Endothelial cell of umbilical vein (primary cell): ENCODE data around the gene EDA. TPM values are rescaled to one million over a fixed set of nuclear protein-coding genes. Genes with fewer than 3 reads are reported as not detected.

Experiments used
- BruUV-seq: library from RNA; stranded (reverse); fragments of 400-500 nt; replicated peaks from 2 replicates; lab custom pipeline; 2021; lab: Mats Ljungman, UMichigan
- CTCF ChIA-PET: fragments of 300-600, 350-600 bp; sonication (Branson Sonifier 250); formaldehyde crosslinking; loops from one replicate; lab custom pipeline; 2021; ENCODE audit warnings: antibody characterized with exemption, inconsistent platforms; lab: Charles Lee
- POLR2A ChIA-PET: fragments of 300-600, 350-600 bp; sonication (Branson Sonifier 250); formaldehyde crosslinking; loops from one replicate; lab custom pipeline; 2021; ENCODE audit warnings: antibody characterized with exemption, inconsistent platforms; lab: Charles Lee
- DNase-seq: peaks from one replicate; pipeline ENCODE4 v3.0.0-alpha.2; 2011; ENCODE audit warnings: low read depth, low spot score
- FAIRE-seq: peaks from 2 replicates; lab custom pipeline; 2011; peaks lifted over from hg19 to GRCh38; lab: Jason Lieb, UNC
- H2AFZ ChIP-seq: 2 replicates; pipeline ENCODE4 v1.6.0; 2012; ENCODE audit warnings: low read depth, low read length, control low read depth, inconsistent platforms
- H3K27ac ChIP-seq: 2 replicates; pipeline ENCODE4 v1.5.1; 2011; ENCODE audit warnings: low read depth, mild to moderate bottlenecking, control low read depth, low read length, moderate library complexity; ENCODE audit not compliant: insufficient read depth
- H3K27me3 ChIP-seq, 2 experiments: 2 replicates each; pipeline versions ENCODE4 v1.6.0 to v1.6.1; 2011; ENCODE audit warnings: low read length in 2 of 2, mixed read lengths in 1 of 2; ENCODE audit not compliant: control insufficient read depth in 2 of 2, insufficient read depth in 2 of 2
- H3K36me3 ChIP-seq, 2 experiments: 2 replicates in 1 of 2; 3 replicates in 1 of 2; pipeline ENCODE4 v1.5.1; 2011; ENCODE audit warnings: low read length in 2 of 2, mild to moderate bottlenecking in 1 of 2, moderate library complexity in 1 of 2; ENCODE audit not compliant: control insufficient read depth in 2 of 2, insufficient read depth in 2 of 2; ENCODE audit errors: extremely low read depth in 1 of 2
- H3K4me1 ChIP-seq: 3 replicates; pipeline ENCODE4 v1.5.1; 2011; ENCODE audit warnings: mild to moderate bottlenecking, low read length; ENCODE audit not compliant: control insufficient read depth, insufficient read depth; ENCODE audit errors: extremely low read depth
- H3K4me2 ChIP-seq: 2 replicates; pipeline ENCODE4 v1.6.1; 2011; ENCODE audit warnings: low read length, control low read depth, mixed read lengths; ENCODE audit not compliant: insufficient read depth
- H3K4me3 ChIP-seq, 3 experiments: fragments of 200-600 bp in 1 of 3; sonication (generic), shearing (Covaris generic) in 1 of 3; replicated peaks in 1 of 3; 2 replicates each; pipeline ENCODE4 v1.5.1; 2011 to 2016; ENCODE audit warnings: control low read depth in 3 of 3, low read length in 3 of 3, mild to moderate bottlenecking in 2 of 3, inconsistent platforms in 1 of 3, low read depth in 1 of 3, moderate library complexity in 1 of 3; ENCODE audit not compliant: insufficient read depth in 1 of 3
- H3K79me2 ChIP-seq: 2 replicates; pipeline ENCODE4 v1.6.0; 2012; ENCODE audit warnings: low read length, inconsistent platforms; ENCODE audit not compliant: control insufficient read depth, insufficient read depth
- H3K9ac ChIP-seq: replicated peaks from 2 replicates; pipeline ENCODE3; 2011; ENCODE audit warnings: low read length, control low read depth; ENCODE audit not compliant: insufficient read depth; ENCODE audit errors: extremely low read depth
- H3K9me1 ChIP-seq: replicated peaks from 3 replicates; pipeline ENCODE4 v1.6.0; 2011; ENCODE audit warnings: mild to moderate bottlenecking, low read length; ENCODE audit not compliant: control insufficient read depth, insufficient read depth; ENCODE audit errors: extremely low read depth
- H3K9me3 ChIP-seq: replicated peaks from 2 replicates; pipeline ENCODE4 v1.5.1; 2012; ENCODE audit warnings: low read length, inconsistent platforms; ENCODE audit not compliant: control insufficient read depth, insufficient read depth
- H4K20me1 ChIP-seq: replicated peaks from 2 replicates; pipeline ENCODE3; 2011; ENCODE audit warnings: mild to moderate bottlenecking, low read length; ENCODE audit not compliant: control insufficient read depth, insufficient read depth; ENCODE audit errors: extremely low read depth
- CTCF ChIP-seq, 2 donors: IDR thresholded peaks; 1 replicate in 1 of 2; 2 replicates in 1 of 2; pipeline ENCODE4 v1.5.1; 2011; ENCODE audit warnings: low read length in 2 of 2, mild to moderate bottlenecking in 2 of 2, moderate library complexity in 2 of 2, control low read depth in 1 of 2, inconsistent platforms in 1 of 2, low read depth in 1 of 2; ENCODE audit not compliant: insufficient read depth in 1 of 2; ENCODE audit errors: extremely low read depth in 1 of 2
- EZH2 ChIP-seq: IDR thresholded peaks from 2 replicates; pipeline ENCODE4 v1.6.1; 2012; ENCODE audit warnings: borderline replicate concordance, low read depth, mild to moderate bottlenecking, moderate library complexity, low read length, inconsistent platforms; ENCODE audit not compliant: severe bottlenecking
- FOS ChIP-seq: IDR thresholded peaks from 2 replicates; pipeline ENCODE4 v1.6.1; 2011; ENCODE audit warnings: mild to moderate bottlenecking, low read length, moderate library complexity, borderline replicate concordance; ENCODE audit not compliant: insufficient read depth
- JUN ChIP-seq: IDR thresholded peaks from 2 replicates; pipeline ENCODE4 v1.6.1; 2011; ENCODE audit warnings: borderline replicate concordance, low read depth; ENCODE audit not compliant: insufficient read length, insufficient read depth
- MAX ChIP-seq: IDR thresholded peaks from 2 replicates; pipeline ENCODE4 v1.6.1; 2011; ENCODE audit not compliant: insufficient read depth, insufficient read length
- MYC ChIP-seq: IDR thresholded peaks from one replicate; pipeline ENCODE4 v1.6.1; 2011; ENCODE audit warnings: mild to moderate bottlenecking, low read depth, low read length
- POLR2AphosphoS5 ChIP-seq: IDR thresholded peaks from 2 replicates; pipeline ENCODE4 v1.6.1; 2012; ENCODE audit warnings: low read depth, mild to moderate bottlenecking, control low read depth, low read length, moderate library complexity; ENCODE audit not compliant: insufficient read depth
- dilution Hi-C: fragments of 300-500 bp; cut with MboI; formaldehyde crosslinking; loops from one replicate; pipeline ENCODE4 v1.15.0; 2019; ENCODE audit warnings: low sequenced_read_pairs; ENCODE audit not compliant: extremely low pct_ligation_motif_present
- intact Hi-C: fragments of 100-400 bp; cut with micrococcal nuclease; formaldehyde crosslinking; loops from one replicate; pipeline ENCODE4 v1.10.0; 2022
- polyA plus RNA-seq, 4 experiments: library from polyadenylated mRNA; depleted of rRNA in 3 of 4; stranded (reverse) in 3 of 4; unstranded in 1 of 4; fragments of >200 nt; gene quantifications; 2 replicates each; pipeline versions ENCODE4 v1.2.1 to v1.2.3, GENCODE V29; 2011 to 2012; ENCODE audit warnings: missing spikeins in 1 of 4
- total RNA-seq: library from RNA; stranded (reverse); gene quantifications from 2 replicates; pipeline ENCODE4 v1.2.3, GENCODE V29; 2021

EDA gene
- total and polyA plus RNA-seq, 2 donors (not counting 3 experiments of a cell fraction or from before 2014, with no cell fraction given) = 0.37 to 1.2 TPM

- no peak overlapping the region for H2AFZ ChIP-seq
- CTCF ChIA-PET = no interaction called here
- no TSS peak for BruUV-seq
- POLR2A ChIA-PET = no interaction called here
- no peaks in the 10 kb centered on the region for H3K9me1 ChIP-seq
- dilution Hi-C loops = no loop called here
- H3K4me2 ChIP-seq = no peak overlapping the region
- H3K36me3 ChIP-seq = no peaks in the 10 kb centered on the region
- no peak overlapping the region for H3K9ac ChIP-seq
- no peaks in the 10 kb centered on the region for H3K9me3 ChIP-seq
- H3K79me2 ChIP-seq = no peaks in the 10 kb centered on the region
- intact Hi-C loops = no loop called here
- no peak overlapping the region for H3K4me3 ChIP-seq
- TF ChIP-seq MAX (no peak), POLR2AphosphoS5 (no peak), CTCF (IDR thresholded peaks at IDR 0.05; ENCODE audit: extremely low read depth in 1 of 2, insufficient read depth in 1 of 2, low read depth in 1 of 2, low read length in 2 of 2) (no peak), EZH2 (no peak), JUN (no peak), FOS (no peak), MYC (no peak)
- no peak overlapping the region for H3K27ac ChIP-seq
- no peaks in the 10 kb centered on the region for H3K27me3 ChIP-seq
- DNase-seq = no peak
- H3K4me1 ChIP-seq = no peaks in the 10 kb centered on the region
- H4K20me1 ChIP-seq = no peaks in the 10 kb centered on the region
- FAIRE-seq = no peak
Observed at GRCh38 chrX:69600182-69600581, 15.7 kb upstream of the EDA start.
